ENCODE results near the gene LILRB3. TPM values are rescaled to one million over a fixed set of nuclear protein-coding genes. Genes with fewer than 3 reads are reported as not detected.
"Not testable (repeated sequence)": the region's sequence is repeated elsewhere in the genome, so short reads cannot be mapped to it uniquely, and the experiment has no call there.

Gene LILRB3
- total and polyA plus RNA-seq, 3 experiments from 2014 or later = 0.48 to 1.2 (median 0.49) TPM

DNA sequence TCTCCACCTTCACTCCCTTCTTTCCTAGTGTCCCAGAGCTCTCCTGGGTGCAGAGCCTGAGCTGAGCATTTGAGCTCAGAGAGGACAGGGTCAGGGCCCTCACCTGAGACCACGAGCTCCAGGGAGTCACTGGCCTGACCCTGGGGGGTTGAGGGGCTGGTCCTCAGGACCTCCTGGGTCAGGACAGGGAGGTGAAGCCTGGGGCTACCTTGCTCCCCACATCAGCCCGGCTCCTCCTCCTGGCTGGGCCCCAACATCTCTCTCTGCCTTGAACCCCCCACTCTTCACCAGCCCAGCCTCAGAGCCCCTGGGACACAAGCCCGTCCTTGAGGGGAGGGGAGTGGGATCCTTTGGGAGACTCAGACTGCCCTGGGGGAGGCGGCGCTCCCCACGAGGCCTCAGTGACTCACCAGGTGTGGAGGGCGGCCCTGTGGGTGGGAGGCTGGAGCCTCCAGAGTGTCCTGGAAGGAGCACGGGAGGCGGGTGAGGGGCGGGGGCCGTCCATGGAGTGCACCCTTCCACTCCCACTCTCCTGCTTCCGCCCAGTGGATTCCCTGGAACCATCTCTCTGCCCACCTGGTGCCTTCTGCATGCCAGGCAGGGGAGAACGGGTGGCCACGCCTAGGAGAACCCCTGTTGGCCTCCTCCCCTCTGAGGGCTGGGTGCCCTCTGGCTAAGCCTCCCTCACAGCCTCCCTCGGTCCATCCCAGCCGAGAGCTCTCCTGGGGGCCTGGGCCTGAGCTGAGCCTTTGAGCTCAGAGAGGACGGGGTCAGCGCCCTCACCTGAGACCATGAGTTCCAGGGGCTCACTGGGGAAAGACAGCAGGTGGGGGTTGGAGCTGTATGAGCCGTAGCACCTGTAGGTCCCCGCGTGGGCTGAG lies 16.9 kb upstream of the LILRB3 start:
- H3K27ac ChIP-seq (ENCODE audit: low read depth, low read length); H3K4me1 Mint-ChIP-seq; DNase-seq; POLR2A ChIA-PET; H3K27me3 ChIP-seq (ENCODE audit: insufficient read depth, low read length, poor library complexity, severe bottlenecking); H3K4me3 Mint-ChIP-seq; H3K36me3 Mint-ChIP-seq; H3K36me3 ChIP-seq (ENCODE audit: insufficient read depth, low read length); H3K4me1 ChIP-seq (ENCODE audit: insufficient read depth, low read length); H3K9me3 Mint-ChIP-seq; H3K9me3 ChIP-seq (ENCODE audit: low read length); H3K4me3 ChIP-seq (ENCODE audit: low read length); CTCF ChIA-PET: not testable (repeated sequence)
- Mint-ChIP-seq H3K27ac (peak overlapping the region in 1 of 8 donors; percentile 29), H3K27me3 (peaks cover 2 to 18% of the 10 kb centered on the region in 2 donors)

DNA sequence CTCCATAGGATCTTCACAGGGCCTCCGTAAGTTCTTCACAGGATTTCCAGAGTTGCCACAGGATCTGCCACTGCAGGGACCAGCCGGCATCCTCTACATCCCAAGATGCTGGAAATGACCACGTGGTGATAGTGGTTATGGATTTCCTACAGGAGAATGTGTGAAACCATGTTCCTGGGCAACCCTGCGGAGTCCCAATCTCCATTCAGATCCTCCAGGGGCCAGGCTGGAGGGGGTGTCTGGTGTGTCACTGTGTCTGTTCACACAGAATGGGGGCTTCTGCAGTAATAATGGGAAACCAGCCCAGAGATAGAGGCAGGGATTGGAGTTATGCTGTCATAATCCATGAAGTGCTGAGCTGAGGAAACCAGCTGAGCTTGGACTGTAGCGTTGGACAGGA lies 11.1 kb upstream of the LILRB3 start:
- H3K27ac Mint-ChIP-seq = no peak overlapping the region
- no peaks in the 10 kb centered on the region for H3K36me3 Mint-ChIP-seq
- H3K9me3 Mint-ChIP-seq = peaks cover 0 to 2% (median 0%) of the 10 kb centered on the region in 5 donors
- peaks cover 4% of the 10 kb centered on the region for H3K4me1 ChIP-seq (ENCODE audit: insufficient read depth, low read length)
- DNase-seq = no peak
- H3K4me3 Mint-ChIP-seq = no peak overlapping the region
- H3K4me1 Mint-ChIP-seq = peaks cover 0 to 4% (median 3%) of the 10 kb centered on the region in 3 donors
- H3K27me3 Mint-ChIP-seq = peaks cover 8 to 35% of the 10 kb centered on the region in 2 donors
- no peaks in the 10 kb centered on the region for H3K27me3 ChIP-seq (ENCODE audit: insufficient read depth, low read length, poor library complexity, severe bottlenecking)
- no peak overlapping the region for H3K27ac ChIP-seq (ENCODE audit: low read depth, low read length)
- no peaks in the 10 kb centered on the region for H3K36me3 ChIP-seq (ENCODE audit: insufficient read depth, low read length)
- CTCF ChIA-PET = no interaction called here
- no peaks in the 10 kb centered on the region for H3K9me3 ChIP-seq (ENCODE audit: low read length)
- H3K4me3 ChIP-seq (ENCODE audit: low read length) = no peak overlapping the region
- POLR2A ChIA-PET = interaction anchor here (1.0 kb wide), 1 partner anchor 60 kb away, joined by 3 read pairs; no protein-coding TSS in a partner anchor

DNA sequence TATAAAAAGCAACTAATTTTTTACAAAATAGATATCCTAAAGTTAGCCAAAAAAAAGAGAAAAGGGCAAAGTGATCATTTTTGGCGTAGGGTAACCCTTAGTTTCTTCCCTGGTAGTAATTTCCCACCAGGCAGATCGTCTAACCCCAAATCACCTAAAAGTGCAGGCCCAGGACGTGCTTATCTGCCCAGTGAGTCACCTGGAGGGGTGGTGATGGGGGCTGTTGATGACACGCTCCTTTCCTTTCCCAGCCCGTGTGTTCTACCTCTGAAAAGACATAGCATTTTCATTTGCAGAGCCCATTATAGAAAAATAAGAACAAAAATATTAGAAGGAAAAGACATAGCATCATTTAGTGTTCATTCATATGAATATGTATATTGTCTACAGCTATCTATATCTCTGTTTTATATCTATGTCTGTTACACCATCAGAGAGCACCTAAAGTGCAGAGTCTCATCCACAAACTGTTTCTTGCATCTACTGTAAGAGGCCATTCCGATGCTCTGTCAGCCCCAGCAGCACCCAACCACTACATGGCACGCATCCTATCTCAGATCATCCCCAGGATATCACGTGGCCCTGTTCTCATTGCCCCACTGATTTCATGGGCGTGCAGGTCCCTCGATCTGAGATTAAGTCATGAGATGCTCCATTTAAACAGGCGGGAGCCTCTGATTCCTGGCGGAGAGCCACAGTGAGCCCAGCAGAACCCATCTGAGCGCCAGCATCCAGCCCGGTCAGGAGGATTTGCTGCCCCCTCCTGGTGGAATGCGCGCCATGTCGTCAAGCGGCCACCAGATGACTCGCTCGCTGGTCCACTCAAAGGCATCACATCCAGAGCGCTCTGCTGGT lies 8.5 kb upstream of the LILRB3 start:
- Histone ChIP-seq H3K36me3 (ENCODE audit: insufficient read depth, low read length) (no peaks in the 10 kb centered on the region), H3K9me3 (ENCODE audit: low read length) (no peaks in the 10 kb centered on the region), H3K27ac (ENCODE audit: low read depth, low read length) (no peak overlapping the region), H3K4me1 (ENCODE audit: insufficient read depth, low read length) (peaks cover 4% of the 10 kb centered on the region), H3K4me3 (ENCODE audit: low read length) (no peak overlapping the region), H3K27me3 (ENCODE audit: insufficient read depth, low read length, poor library complexity, severe bottlenecking) (no peaks in the 10 kb centered on the region)
- peak overlapping the region in 3 of 8 donors; percentile 20 to 56 (median 53) for H3K27ac Mint-ChIP-seq
- no peak overlapping the region for H3K4me3 Mint-ChIP-seq
- no peaks in the 10 kb centered on the region for H3K36me3 Mint-ChIP-seq
- peaks cover 0 to 2% (median 0%) of the 10 kb centered on the region in 5 donors for H3K9me3 Mint-ChIP-seq
- H3K4me1 Mint-ChIP-seq = peaks cover 0 to 4% (median 3%) of the 10 kb centered on the region in 3 donors
- ChIA-PET POLR2A (no interaction called here), CTCF (interaction anchor here (1.3 to 1.9 kb wide), 2 partner anchors 42 to 63 kb away, joined by 7 to 9 read pairs; partner anchors contain the start of gene MBOAT7)
- peaks cover 8 to 36% of the 10 kb centered on the region in 2 donors for H3K27me3 Mint-ChIP-seq
- DNase-seq = peak; percentile 59 to 90 (median 78)

DNA sequence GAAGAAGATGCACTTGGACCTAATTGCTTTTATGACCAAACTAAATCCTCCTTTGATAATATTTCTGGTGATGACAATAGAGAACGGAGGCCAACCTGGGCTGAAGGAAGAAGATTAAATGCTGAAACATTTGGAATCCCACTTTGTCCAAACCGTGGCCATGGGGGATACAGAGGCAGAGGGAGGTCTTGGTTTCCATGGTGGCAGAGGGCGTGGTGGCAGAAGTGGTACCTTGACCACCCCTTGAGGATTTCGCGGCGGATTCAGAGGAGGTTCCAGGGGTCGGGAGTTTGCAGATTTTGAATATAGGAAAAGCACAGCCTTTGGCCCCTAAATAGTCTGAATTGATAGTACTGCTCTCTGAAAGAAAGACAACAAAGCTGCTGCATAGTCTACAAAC lies 7.2 kb upstream of the LILRB3 start:
- H3K27me3 ChIP-seq (ENCODE audit: insufficient read depth, low read length, poor library complexity, severe bottlenecking) = no peaks in the 10 kb centered on the region
- H3K36me3 ChIP-seq (ENCODE audit: insufficient read depth, low read length) = no peaks in the 10 kb centered on the region
- H3K4me1 Mint-ChIP-seq = peaks cover 0 to 4% (median 3%) of the 10 kb centered on the region in 3 donors
- peaks cover 8 to 28% of the 10 kb centered on the region in 2 donors for H3K27me3 Mint-ChIP-seq
- H3K4me1 ChIP-seq (ENCODE audit: insufficient read depth, low read length) = peaks cover 4% of the 10 kb centered on the region
- H3K9me3 Mint-ChIP-seq = peaks cover 0 to 2% (median 0%) of the 10 kb centered on the region in 5 donors
- no peak for DNase-seq
- H3K27ac Mint-ChIP-seq = peak overlapping the region in 1 of 8 donors; percentile 20
- H3K4me3 Mint-ChIP-seq = peak overlapping the region in 2 of 7 donors; percentile 18 to 29
- no peaks in the 10 kb centered on the region for H3K36me3 Mint-ChIP-seq
- ChIA-PET POLR2A (no interaction called here), CTCF (no interaction called here)
- H3K4me3 ChIP-seq (ENCODE audit: low read length) = no peak overlapping the region
- no peak overlapping the region for H3K27ac ChIP-seq (ENCODE audit: low read depth, low read length)
- no peaks in the 10 kb centered on the region for H3K9me3 ChIP-seq (ENCODE audit: low read length)

DNA sequence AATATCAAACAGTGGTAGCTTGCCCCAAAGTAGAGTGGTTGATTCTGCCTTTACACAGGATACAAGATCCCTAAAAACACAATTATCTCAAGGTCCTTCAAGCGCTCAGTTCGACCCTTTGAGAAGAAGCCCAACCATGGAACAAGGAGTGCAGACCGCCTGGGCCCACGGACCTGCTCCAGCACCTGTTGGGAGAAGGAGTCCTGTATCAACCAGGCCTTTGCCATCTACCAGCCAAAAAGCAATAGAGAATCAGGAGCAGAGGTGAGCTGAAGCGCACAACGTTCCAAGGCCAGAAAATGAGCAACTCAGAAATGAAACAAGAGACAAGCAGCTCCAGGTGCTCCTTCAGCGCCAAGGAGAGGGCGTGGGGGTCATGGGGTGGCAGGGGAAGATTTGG lies 6.3 kb upstream of the LILRB3 start:
- peaks cover 0 to 4% (median 3%) of the 10 kb centered on the region in 3 donors for H3K4me1 Mint-ChIP-seq
- H3K27ac Mint-ChIP-seq = no peak overlapping the region
- Histone ChIP-seq H3K27ac (ENCODE audit: low read depth, low read length) (no peak overlapping the region), H3K27me3 (ENCODE audit: insufficient read depth, low read length, poor library complexity, severe bottlenecking) (no peaks in the 10 kb centered on the region), H3K4me1 (ENCODE audit: insufficient read depth, low read length) (peaks cover 4% of the 10 kb centered on the region), H3K4me3 (ENCODE audit: low read length) (no peak overlapping the region), H3K9me3 (ENCODE audit: low read length) (no peaks in the 10 kb centered on the region), H3K36me3 (ENCODE audit: insufficient read depth, low read length) (no peaks in the 10 kb centered on the region)
- no peak for DNase-seq
- no peaks in the 10 kb centered on the region for H3K9me3 Mint-ChIP-seq
- peaks cover 5 to 23% of the 10 kb centered on the region in 2 donors for H3K27me3 Mint-ChIP-seq
- ChIA-PET POLR2A (no interaction called here), CTCF (interaction anchor here (1.4 to 1.6 kb wide), 2 partner anchors 37 to 61 kb away, joined by 3 to 5 read pairs; no protein-coding TSS in a partner anchor)
- H3K36me3 Mint-ChIP-seq = no peaks in the 10 kb centered on the region
- no peak overlapping the region for H3K4me3 Mint-ChIP-seq

DNA sequence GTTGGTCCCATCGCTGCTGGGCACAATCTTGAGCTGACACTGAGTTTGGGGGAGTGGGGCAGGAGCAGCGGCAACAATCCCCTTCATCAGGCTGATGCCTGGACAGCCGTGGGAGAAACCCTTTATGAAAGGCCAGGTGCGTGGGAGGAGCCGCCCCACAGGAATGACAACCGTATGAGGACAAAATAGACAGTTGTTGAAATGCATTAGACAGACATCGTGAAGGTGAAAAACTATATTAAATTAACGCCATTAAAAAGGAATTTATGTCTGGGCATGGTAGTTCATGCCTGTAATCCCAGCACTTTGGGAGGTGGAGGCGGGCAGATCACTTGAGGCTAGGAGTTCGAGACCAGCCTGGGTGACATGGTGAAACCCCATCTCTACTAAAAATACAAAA lies 1.8 kb upstream of the LILRB3 start:
- CTCF ChIA-PET; H3K9me3 Mint-ChIP-seq; H3K27ac Mint-ChIP-seq; H3K27me3 ChIP-seq (ENCODE audit: insufficient read depth, low read length, poor library complexity, severe bottlenecking); H3K4me1 Mint-ChIP-seq; H3K4me1 ChIP-seq (ENCODE audit: insufficient read depth, low read length); H3K9me3 ChIP-seq (ENCODE audit: low read length); H3K36me3 Mint-ChIP-seq; H3K36me3 ChIP-seq (ENCODE audit: insufficient read depth, low read length); H3K4me3 Mint-ChIP-seq; H3K27ac ChIP-seq (ENCODE audit: low read depth, low read length); POLR2A ChIA-PET; DNase-seq; H3K4me3 ChIP-seq (ENCODE audit: low read length): not testable (repeated sequence)
- peaks cover 2 to 14% of the 10 kb centered on the region in 2 donors for H3K27me3 Mint-ChIP-seq

DNA sequence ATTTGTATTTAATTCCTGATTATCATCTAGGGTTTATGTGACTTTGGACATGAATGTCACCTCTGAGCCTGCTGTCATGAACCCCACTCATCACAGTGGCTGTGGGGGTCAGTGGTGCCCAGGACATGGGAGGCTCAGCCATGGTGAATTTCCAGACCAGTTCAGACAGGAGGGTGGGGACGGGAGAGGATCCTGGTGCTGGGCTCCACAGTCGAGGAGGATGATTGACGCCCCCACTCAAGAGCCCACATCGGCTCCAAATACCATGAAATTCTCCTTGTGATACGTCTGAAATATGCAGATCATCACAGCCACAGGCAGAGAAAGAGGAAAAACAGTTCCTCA lies 1.1 kb upstream of the LILRB3 start:
- H3K27me3 ChIP-seq (ENCODE audit: insufficient read depth, low read length, poor library complexity, severe bottlenecking); H3K9me3 Mint-ChIP-seq; H3K4me1 ChIP-seq (ENCODE audit: insufficient read depth, low read length); H3K27ac Mint-ChIP-seq; H3K4me3 Mint-ChIP-seq; H3K27me3 Mint-ChIP-seq; DNase-seq; H3K36me3 Mint-ChIP-seq; H3K9me3 ChIP-seq (ENCODE audit: low read length); H3K36me3 ChIP-seq (ENCODE audit: insufficient read depth, low read length); H3K4me1 Mint-ChIP-seq; H3K4me3 ChIP-seq (ENCODE audit: low read length); H3K27ac ChIP-seq (ENCODE audit: low read depth, low read length); CTCF ChIA-PET; POLR2A ChIA-PET: not testable (repeated sequence)

DNA sequence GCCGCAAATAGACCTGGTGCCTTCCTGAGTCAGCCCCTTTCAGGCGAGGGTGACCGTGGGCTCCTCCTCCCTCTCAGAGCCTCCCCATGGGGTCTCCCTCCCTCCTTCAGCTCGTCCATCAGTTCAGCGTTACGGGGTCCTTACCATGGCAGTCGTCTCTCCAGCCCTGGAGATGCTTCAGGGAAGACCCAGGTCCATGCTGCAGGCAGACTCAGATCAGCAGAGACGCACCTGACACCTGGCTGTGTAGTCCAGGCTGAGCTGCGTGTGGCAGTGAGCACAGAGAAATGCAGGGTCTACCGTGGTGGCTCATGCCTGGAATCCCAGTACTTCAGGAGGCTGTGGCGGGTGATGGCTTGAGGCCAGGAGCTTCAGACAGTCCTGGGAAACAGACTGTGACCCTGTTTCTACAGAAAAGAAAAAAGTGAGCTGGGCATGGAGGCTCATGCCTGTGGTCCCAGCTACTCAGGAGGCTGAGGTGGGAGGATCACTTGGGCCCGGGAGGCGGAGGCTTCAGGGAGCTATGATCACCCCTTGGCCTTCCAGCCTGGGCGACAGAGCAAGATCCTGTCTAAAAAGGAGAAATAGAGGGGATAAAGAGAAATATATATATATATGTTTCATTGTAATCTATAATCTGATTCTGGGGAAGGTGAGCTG lies 600 bp upstream of the LILRB3 start:
- H3K27me3 Mint-ChIP-seq; H3K36me3 ChIP-seq (ENCODE audit: insufficient read depth, low read length); H3K36me3 Mint-ChIP-seq; H3K9me3 Mint-ChIP-seq; H3K27ac Mint-ChIP-seq; H3K4me3 Mint-ChIP-seq; H3K9me3 ChIP-seq (ENCODE audit: low read length); H3K4me1 ChIP-seq (ENCODE audit: insufficient read depth, low read length); H3K4me1 Mint-ChIP-seq; DNase-seq; H3K27ac ChIP-seq (ENCODE audit: low read depth, low read length); CTCF ChIA-PET; POLR2A ChIA-PET; H3K4me3 ChIP-seq (ENCODE audit: low read length); H3K27me3 ChIP-seq (ENCODE audit: insufficient read depth, low read length, poor library complexity, severe bottlenecking): not testable (repeated sequence)

Measured in CD8-positive, alpha-beta memory T cell (primary cell).